Calu3 (cell line): ENCODE data around the gene PRKAR1A. TPM values are rescaled to one million over a fixed set of nuclear protein-coding genes. Genes with fewer than 3 reads are reported as not detected.

Experiments used
- BruUV-seq: library from RNA; stranded (reverse); fragments of 400-500 nt; replicated peaks from 2 replicates; lab custom pipeline; 2021; lab: Mats Ljungman, UMichigan
- CTCF ChIA-PET: fragments of 300-600 bp; sonication (Branson Sonifier 250); formaldehyde crosslinking; loops from one replicate; lab custom pipeline; 2022; ENCODE audit warnings: antibody characterized with exemption; lab: Charles Lee
- DNase-seq: peaks from one replicate; pipeline ENCODE4 v3.0.0; 2022
- H3K27ac Mint-ChIP-seq: one replicate; pipeline ENCODE4 v1.8.0; 2022; ENCODE audit warnings: mixed read lengths; ENCODE audit not compliant: unreplicated experiment
- H3K27me3 Mint-ChIP-seq: one replicate; pipeline ENCODE4 v1.8.0; 2022; ENCODE audit warnings: mixed read lengths; ENCODE audit not compliant: unreplicated experiment
- H3K36me3 Mint-ChIP-seq: one replicate; pipeline ENCODE4 v1.8.0; 2022; ENCODE audit warnings: mild to moderate bottlenecking, moderate library complexity, mixed read lengths; ENCODE audit not compliant: insufficient read depth, unreplicated experiment
- H3K4me1 Mint-ChIP-seq: one replicate; pipeline ENCODE4 v1.8.0; 2022; ENCODE audit warnings: mild to moderate bottlenecking, low read depth, mixed read lengths; ENCODE audit not compliant: unreplicated experiment
- H3K4me3 Mint-ChIP-seq: one replicate; pipeline ENCODE4 v1.8.0; 2022; ENCODE audit warnings: mild to moderate bottlenecking, low read depth, moderate library complexity, mixed read lengths; ENCODE audit not compliant: unreplicated experiment
- H3K9me3 Mint-ChIP-seq: one replicate; pipeline ENCODE4 v1.8.0; 2022; ENCODE audit warnings: low read depth, mixed read lengths; ENCODE audit not compliant: unreplicated experiment
- intact Hi-C: fragments of 100-400 bp; cut with micrococcal nuclease; formaldehyde crosslinking; loops from one replicate; pipeline ENCODE4 v1.10.0; 2022; ENCODE audit not compliant: unreplicated experiment
- total RNA-seq: library from RNA; stranded (reverse); gene quantifications from 2 replicates; pipeline ENCODE4 v1.2.3, GENCODE V29; 2022
- TF ChIP-seq, protein P1 (sequence below): fragments of 200-600 bp; IDR thresholded peaks from one replicate; pipeline ENCODE4 v1.8.0; 2022; ENCODE audit warnings: antibody characterized with exemption; ENCODE audit not compliant: unreplicated experiment

Gene PRKAR1A
- total RNA-seq, 1 experiment from 2014 or later: 239 TPM

DNA sequence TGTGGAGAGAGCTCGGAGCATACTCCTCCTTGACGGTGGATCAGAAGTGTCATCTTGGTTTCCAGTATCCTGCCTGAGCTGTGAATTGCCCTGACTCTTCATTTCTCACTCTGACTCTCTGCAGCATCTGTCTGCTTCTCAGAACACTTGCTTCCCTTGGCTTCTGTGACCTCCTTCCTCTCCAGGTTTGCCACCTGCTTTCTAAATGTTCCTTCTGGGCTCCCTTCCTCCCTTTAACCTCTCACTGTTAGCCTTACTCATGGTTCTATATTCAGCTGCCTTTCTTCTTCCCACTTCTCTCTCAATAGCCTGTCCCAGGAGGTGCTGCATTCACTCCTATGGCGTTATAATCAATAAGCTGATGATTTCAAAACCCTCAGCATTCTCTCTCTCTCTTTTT lies 11.2 kb upstream of the PRKAR1A start:
- BruUV-seq: no TSS peak
- intact Hi-C loops: no loop called here
- H3K4me1 Mint-ChIP-seq: no peaks in the 10 kb centered on the region
- peaks cover 4% of the 10 kb centered on the region for H3K36me3 Mint-ChIP-seq
- no peaks in the 10 kb centered on the region for H3K27me3 Mint-ChIP-seq
- TF ChIP-seq, protein P1, sequence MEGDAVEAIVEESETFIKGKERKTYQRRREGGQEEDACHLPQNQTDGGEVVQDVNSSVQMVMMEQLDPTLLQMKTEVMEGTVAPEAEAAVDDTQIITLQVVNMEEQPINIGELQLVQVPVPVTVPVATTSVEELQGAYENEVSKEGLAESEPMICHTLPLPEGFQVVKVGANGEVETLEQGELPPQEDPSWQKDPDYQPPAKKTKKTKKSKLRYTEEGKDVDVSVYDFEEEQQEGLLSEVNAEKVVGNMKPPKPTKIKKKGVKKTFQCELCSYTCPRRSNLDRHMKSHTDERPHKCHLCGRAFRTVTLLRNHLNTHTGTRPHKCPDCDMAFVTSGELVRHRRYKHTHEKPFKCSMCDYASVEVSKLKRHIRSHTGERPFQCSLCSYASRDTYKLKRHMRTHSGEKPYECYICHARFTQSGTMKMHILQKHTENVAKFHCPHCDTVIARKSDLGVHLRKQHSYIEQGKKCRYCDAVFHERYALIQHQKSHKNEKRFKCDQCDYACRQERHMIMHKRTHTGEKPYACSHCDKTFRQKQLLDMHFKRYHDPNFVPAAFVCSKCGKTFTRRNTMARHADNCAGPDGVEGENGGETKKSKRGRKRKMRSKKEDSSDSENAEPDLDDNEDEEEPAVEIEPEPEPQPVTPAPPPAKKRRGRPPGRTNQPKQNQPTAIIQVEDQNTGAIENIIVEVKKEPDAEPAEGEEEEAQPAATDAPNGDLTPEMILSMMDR: no peak
- no peak for DNase-seq
- no peak overlapping the region for H3K27ac Mint-ChIP-seq
- H3K9me3 Mint-ChIP-seq: no peaks in the 10 kb centered on the region
- H3K4me3 Mint-ChIP-seq: no peak overlapping the region
- CTCF ChIA-PET: no interaction called here

GRCh38 chr17:68505951-68506350 lies 6.3 kb upstream of the PRKAR1A start:
- DNase-seq: no peak
- H3K4me1 Mint-ChIP-seq: no peaks in the 10 kb centered on the region
- intact Hi-C loops: no loop called here
- CTCF ChIA-PET: no interaction called here
- TF ChIP-seq, protein P1: no peak
- H3K4me3 Mint-ChIP-seq: no peak overlapping the region
- no peaks in the 10 kb centered on the region for H3K9me3 Mint-ChIP-seq
- H3K27ac Mint-ChIP-seq: no peak overlapping the region
- no peaks in the 10 kb centered on the region for H3K27me3 Mint-ChIP-seq
- BruUV-seq: no TSS peak
- H3K36me3 Mint-ChIP-seq: no peaks in the 10 kb centered on the region

DNA sequence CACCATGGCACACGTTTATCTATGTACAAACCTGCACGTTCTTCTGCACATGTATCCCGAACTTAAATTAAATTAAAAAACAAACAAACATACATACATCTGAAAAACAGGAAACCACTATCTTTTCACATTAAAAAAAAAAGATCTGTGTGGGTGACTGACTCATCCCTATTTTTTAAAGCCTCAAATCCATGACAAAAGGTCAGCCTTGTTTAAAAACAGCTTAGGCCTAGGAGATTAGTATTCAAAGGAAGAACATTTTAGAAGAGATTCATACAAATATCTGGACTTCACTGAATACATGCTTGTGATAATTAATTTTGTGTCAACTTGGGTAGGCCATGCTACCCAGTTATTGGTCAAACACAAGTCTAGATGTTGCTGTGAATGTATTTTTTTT lies 4.7 kb upstream of the PRKAR1A start:
- intact Hi-C loops: no loop called here
- Mint-ChIP-seq H3K27ac (no peak overlapping the region), H3K27me3 (no peaks in the 10 kb centered on the region), H3K4me3 (no peak overlapping the region), H3K9me3 (no peaks in the 10 kb centered on the region), H3K36me3 (peaks cover 16% of the 10 kb centered on the region), H3K4me1 (no peaks in the 10 kb centered on the region)
- no peak for DNase-seq
- CTCF ChIA-PET: no interaction called here
- BruUV-seq: no TSS peak
- TF ChIP-seq, protein P1: no peak

DNA sequence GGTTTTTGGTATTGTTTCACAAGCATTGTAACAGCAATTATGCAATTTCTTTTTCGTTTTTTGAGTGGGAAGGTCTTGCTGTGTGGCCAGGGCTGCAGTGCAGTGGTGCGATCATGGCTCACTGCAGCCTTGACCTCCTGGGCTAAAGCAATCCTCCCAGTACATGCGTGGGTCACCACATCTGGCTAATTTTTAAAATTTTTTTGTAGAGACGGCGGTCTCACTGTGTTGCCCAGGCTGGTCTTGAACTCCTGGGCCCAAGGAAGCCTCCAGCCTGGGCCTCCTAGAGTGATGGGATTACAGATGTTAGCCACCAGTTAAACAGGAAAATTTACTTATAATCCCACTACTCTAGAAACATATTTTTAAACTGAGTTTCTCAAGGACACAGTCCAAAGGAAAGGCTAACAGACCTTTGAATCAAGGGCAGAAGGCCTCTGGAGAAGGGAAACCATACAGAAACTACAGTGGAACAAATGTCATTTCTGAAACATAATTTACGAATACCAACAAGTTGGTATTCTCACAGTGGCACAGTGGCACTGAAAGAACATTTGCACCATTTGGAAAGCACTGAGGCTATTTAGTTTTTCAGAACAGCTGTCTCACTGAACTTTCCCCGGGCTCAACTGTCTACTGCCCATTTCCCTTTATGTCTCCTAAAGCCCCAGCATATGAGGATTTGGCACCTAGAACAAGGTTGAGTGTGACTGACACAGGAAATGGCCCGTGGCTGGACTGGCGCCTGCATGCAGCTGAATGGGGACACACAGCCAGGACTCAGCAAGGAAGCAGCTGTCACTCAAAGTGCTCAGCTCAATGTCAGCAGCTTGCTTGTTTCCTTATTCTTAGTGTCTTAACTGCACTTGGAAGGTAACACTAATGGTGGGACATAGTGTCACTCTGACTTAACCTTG lies 2.8 kb upstream of the PRKAR1A start:
- Mint-ChIP-seq H3K9me3 (no peaks in the 10 kb centered on the region), H3K4me3 (no peak overlapping the region), H3K27ac (no peak overlapping the region), H3K27me3 (no peaks in the 10 kb centered on the region), H3K4me1 (peaks cover under 1% of the 10 kb centered on the region), H3K36me3 (peaks cover 32% of the 10 kb centered on the region)
- TF ChIP-seq, protein P1: no peak
- DNase-seq: no peak
- CTCF ChIA-PET: no interaction called here
- intact Hi-C loops: no loop called here
- BruUV-seq: no TSS peak
